GM12878 (cell line): ENCODE results near the gene DUX4. TPM values are rescaled to one million over a fixed set of nuclear protein-coding genes. Genes with fewer than 3 reads are reported as not detected.
A peak's percentile ranks its signal among the peaks of the same experiment; 100 is the strongest.
"Not testable (repeated sequence)": the region's sequence is repeated elsewhere in the genome, so short reads cannot be mapped to it uniquely, and the experiment has no call there.

Experiments used
- ATAC-seq: fragments of 200-7000 bp; cut with Tn5 transposase; 3 replicates; pipeline ENCODE4 v1.9.1; 2020; ENCODE audit warnings: mild to moderate bottlenecking, moderate library complexity
- BruUV-seq: library from RNA; stranded (reverse); fragments of 400-500 nt; replicated peaks from 2 replicates; lab custom pipeline; 2021; lab: Mats Ljungman, UMichigan
- CTCF ChIA-PET: fragments of 300-600 bp; sonication (Branson Sonifier 250); formaldehyde crosslinking; extraction: SDS; loops from one replicate; lab custom pipeline; 2021; ENCODE audit warnings: inconsistent platforms; lab: Yijun Ruan, JAX
- POLR2A ChIA-PET: fragments of 350-600 bp; formaldehyde crosslinking; extraction: SDS; loops from one replicate; lab custom pipeline; 2021; ENCODE audit warnings: inconsistent platforms; lab: Charles Lee
- RAD21 ChIA-PET: fragments of 300-600 bp; sonication (Branson Sonifier 250); formaldehyde crosslinking; loops from one replicate; lab custom pipeline; 2023; ENCODE audit warnings: antibody characterized with exemption; ENCODE audit not compliant: unreplicated experiment; lab: Charles Lee
- SMC1A ChIA-PET: fragments of 300-600 bp; sonication (Branson Sonifier 250); formaldehyde crosslinking; loops from one replicate; lab custom pipeline; 2023; ENCODE audit not compliant: unreplicated experiment, uncharacterized antibody; lab: Charles Lee
- DNase-seq: peaks from one replicate; pipeline ENCODE4 v3.0.0-alpha.2; 2011; ENCODE audit warnings: low read depth, low spot score
- FAIRE-seq: peaks from 3 replicates; lab custom pipeline; 2011; peaks lifted over from hg19 to GRCh38; lab: Jason Lieb, UNC
- H2AFZ ChIP-seq: 2 replicates; pipeline ENCODE4 v1.6.0; 2011; ENCODE audit warnings: low read depth, low read length, control low read depth; ENCODE audit not compliant: control insufficient read depth
- H3K27ac ChIP-seq: 2 replicates; pipeline ENCODE4 v1.5.1; 2011; ENCODE audit warnings: control low read depth; ENCODE audit not compliant: control insufficient read depth, insufficient read depth
- H3K27me3 ChIP-seq, 2 experiments: replicated peaks in 1 of 2; 2 replicates each; pipeline versions ENCODE4 v1.6.0 to v1.6.1; 2011; ENCODE audit warnings: low read length in 1 of 2; ENCODE audit not compliant: control insufficient read depth in 2 of 2, insufficient read depth in 2 of 2
- H3K36me3 ChIP-seq, 2 experiments: 2 replicates each; pipeline ENCODE4 v1.5.1; 2011; ENCODE audit warnings: low read length in 1 of 2; ENCODE audit not compliant: control insufficient read depth in 2 of 2, insufficient read depth in 2 of 2
- H3K4me1 ChIP-seq: 2 replicates; pipeline ENCODE4 v1.6.1; 2011; ENCODE audit warnings: mild to moderate bottlenecking, low read length, moderate library complexity, mixed read lengths; ENCODE audit not compliant: control insufficient read depth, insufficient read depth
- H3K4me2 ChIP-seq: 2 replicates; pipeline ENCODE4 v1.6.0; 2011; ENCODE audit warnings: control low read depth; ENCODE audit not compliant: control insufficient read depth, insufficient read depth
- H3K4me3 ChIP-seq: fragments of 200-600 bp; sonication (generic); 2 replicates; pipeline ENCODE4 v1.5.1; 2016
- H3K79me2 ChIP-seq: 2 replicates; pipeline ENCODE4 v1.6.0; 2011; ENCODE audit warnings: low read length; ENCODE audit not compliant: control insufficient read depth, insufficient read depth
- H3K9ac ChIP-seq: 2 replicates; pipeline ENCODE4 v1.8.0; 2011; ENCODE audit warnings: low read length, control low read depth, mixed read lengths; ENCODE audit not compliant: control insufficient read depth, insufficient read depth
- H3K9me3 ChIP-seq: replicated peaks from 3 replicates; pipeline ENCODE4 v1.5.1; 2011; ENCODE audit warnings: mild to moderate bottlenecking, low read length; ENCODE audit not compliant: control insufficient read depth, insufficient read depth
- H4K20me1 ChIP-seq: 2 replicates; pipeline ENCODE4 v1.6.0; 2011; ENCODE audit not compliant: control insufficient read depth, insufficient read depth
- WGBS: methylation state at CpG from one replicate; pipeline ENCODE4 v1.1.6; 2016; ENCODE audit warnings: low lambda C conversion rate; ENCODE audit not compliant: insufficient replicate concordance, insufficient coverage; ENCODE audit errors: missing lambda C conversion rate; 5-methylcytosine and 5-hydroxymethylcytosine counted together
- in situ Hi-C: fragments of 300-500 bp; cut with MboI; formaldehyde crosslinking; loops from 9 replicates; pipeline ENCODE4 v1.14.3; 2018; ENCODE audit warnings: mixed read lengths
- intact Hi-C: fragments of 100-400 bp; cut with micrococcal nuclease; formaldehyde crosslinking; loops from one replicate; pipeline ENCODE4 v1.14.2; 2022; ENCODE audit not compliant: unreplicated experiment
- polyA plus RNA-seq, 11 experiments: library from polyadenylated mRNA; depleted of rRNA in 4 of 11; unstranded in 6 of 11; stranded (reverse) in 5 of 11; fragments of >200 nt; fragmentation: Nextera tagmentation in 4 of 11; fragmentation: Illumina TruSeq in 1 of 11; extraction: Ambion mirVana in 4 of 11; extraction: Trizol in 1 of 11; gene quantifications; 1 replicate in 1 of 11; 2 replicates in 10 of 11; pipeline versions ENCODE4 v1.2.1 to v1.2.3, GENCODE V29; 2011 to 2016; ENCODE audit warnings: inconsistent platforms in 2 of 11, missing spikeins in 2 of 11, low read depth in 1 of 11
- total RNA-seq, 4 experiments: library from RNA; depleted of rRNA in 3 of 4; stranded (reverse); fragments of >200 nt in 3 of 4; fragmentation: Illumina TruSeq in 1 of 4; extraction: Trizol in 1 of 4; gene quantifications; 2 replicates each; pipeline versions ENCODE4 v1.2.1 to v1.2.3, GENCODE V29; 2013 to 2021

The DUX4 gene
- total and polyA plus RNA-seq, 10 of the 15 experiments (the other 5 are each of a cell fraction or from before 2014, with no cell fraction given): not detected

DNA sequence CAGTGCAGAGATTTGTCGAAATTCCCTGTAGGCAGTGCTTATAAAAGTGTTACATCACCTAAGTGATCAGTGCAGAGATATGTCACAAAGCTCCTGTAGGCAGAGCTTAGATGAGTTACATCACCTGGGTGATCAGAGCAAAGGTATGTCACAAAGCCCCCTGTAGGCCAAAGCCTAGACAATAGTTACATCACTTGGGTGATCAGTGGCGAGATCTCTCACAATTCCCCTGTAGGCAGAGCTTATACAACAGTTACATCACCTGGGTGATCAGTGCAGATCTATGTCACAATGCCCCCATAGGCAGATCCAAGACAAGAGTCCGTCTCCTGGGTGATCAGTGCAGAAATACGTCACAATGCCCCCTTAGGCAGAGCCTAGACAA, 5.0 kb downstream of the DUX4 start:
- H2AFZ ChIP-seq, in situ Hi-C loops, SMC1A ChIA-PET, POLR2A ChIA-PET, FAIRE-seq, H3K36me3 ChIP-seq, H4K20me1 ChIP-seq, intact Hi-C loops, H3K9ac ChIP-seq, RAD21 ChIA-PET, H3K27ac ChIP-seq, H3K27me3 ChIP-seq, H3K79me2 ChIP-seq, ATAC-seq, H3K9me3 ChIP-seq, BruUV-seq, DNase-seq, CTCF ChIA-PET, H3K4me3 ChIP-seq, H3K4me1 ChIP-seq, H3K4me2 ChIP-seq: not testable (repeated sequence)
- WGBS: 6% methylated on average over 4 of the region's 4 CpGs

DNA sequence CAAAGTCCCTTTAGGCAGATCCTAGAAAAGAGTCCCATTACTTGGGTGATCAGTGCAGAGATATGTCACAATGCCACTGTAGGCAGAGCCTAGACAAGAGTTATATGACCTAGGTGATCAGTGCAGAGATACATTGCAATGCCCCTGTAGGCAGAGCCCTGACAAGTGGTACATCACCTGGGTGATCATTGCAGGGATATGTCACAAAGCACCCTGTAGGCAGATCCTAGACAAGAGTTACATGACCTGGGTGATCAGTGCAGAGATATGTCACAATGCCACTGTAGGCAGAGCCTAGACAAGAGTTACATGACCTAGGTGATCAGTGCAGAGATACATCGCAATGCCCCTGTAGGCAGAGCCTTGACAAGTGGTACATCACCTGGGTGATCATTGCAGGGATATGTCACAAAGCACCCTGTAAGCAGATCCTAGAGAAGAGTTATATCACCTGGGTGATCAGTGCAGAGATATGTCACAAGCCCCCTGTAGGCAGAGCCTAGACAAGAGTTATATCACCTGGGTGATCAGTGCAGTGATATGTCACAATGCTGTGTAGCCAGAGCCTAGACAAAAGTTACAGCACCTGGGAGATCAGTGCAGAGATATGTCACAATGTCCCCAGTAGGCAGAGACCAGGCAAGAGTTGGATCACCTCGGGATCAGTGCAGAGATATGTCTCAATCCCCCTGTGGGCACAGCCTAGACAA, 5.6 kb downstream of the DUX4 start:
- DNase-seq, H3K4me3 ChIP-seq, SMC1A ChIA-PET, H3K79me2 ChIP-seq, H3K4me1 ChIP-seq, H3K9me3 ChIP-seq, H3K4me2 ChIP-seq, RAD21 ChIA-PET, H3K9ac ChIP-seq, POLR2A ChIA-PET, FAIRE-seq, H3K36me3 ChIP-seq, H4K20me1 ChIP-seq, BruUV-seq, intact Hi-C loops, H3K27me3 ChIP-seq, H3K27ac ChIP-seq, H2AFZ ChIP-seq, CTCF ChIA-PET, in situ Hi-C loops: not testable (repeated sequence)
- ATAC-seq: peak; percentile 47
- WGBS: 0% methylated on average over 1 of the region's 2 CpGs

GRCh38 chr4:190179740-190180094, 6.1 kb downstream of the DUX4 start:
- H3K27me3 ChIP-seq, in situ Hi-C loops, H2AFZ ChIP-seq, DNase-seq, H3K4me3 ChIP-seq, RAD21 ChIA-PET, H3K9ac ChIP-seq, H3K4me1 ChIP-seq, SMC1A ChIA-PET, H3K27ac ChIP-seq, FAIRE-seq, BruUV-seq, POLR2A ChIA-PET, H4K20me1 ChIP-seq, H3K4me2 ChIP-seq, H3K9me3 ChIP-seq, CTCF ChIA-PET, H3K79me2 ChIP-seq, H3K36me3 ChIP-seq, intact Hi-C loops: not testable (repeated sequence)
- peak; percentile 19; the same call in 2 of the 3 replicates for ATAC-seq
- WGBS: 0% methylated on average over 1 of the region's 2 CpGs

GRCh38 chr4:190180947-190181346, 7.4 kb downstream of the DUX4 start:
- WGBS: 17% methylated on average over 1 of the region's 1 CpG
- SMC1A ChIA-PET, ATAC-seq, H3K36me3 ChIP-seq, POLR2A ChIA-PET, H4K20me1 ChIP-seq, H3K27ac ChIP-seq, H3K4me1 ChIP-seq, BruUV-seq, RAD21 ChIA-PET, H2AFZ ChIP-seq, H3K79me2 ChIP-seq, CTCF ChIA-PET, in situ Hi-C loops, H3K4me3 ChIP-seq, intact Hi-C loops, FAIRE-seq, H3K4me2 ChIP-seq, H3K9me3 ChIP-seq, H3K27me3 ChIP-seq, DNase-seq, H3K9ac ChIP-seq: not testable (repeated sequence)
